H1 (cell line): ENCODE data around the gene ANAPC2. TPM values are rescaled to one million over a fixed set of nuclear protein-coding genes. Genes with fewer than 3 reads are reported as not detected.

Experiments
- CTCF ChIA-PET: fragments of 300-600 bp; sonication (Branson Sonifier 250); formaldehyde crosslinking; loops from one replicate; lab custom pipeline; 2021; ENCODE audit not compliant: partially characterized antibody; lab: Charles Lee
- POLR2A ChIA-PET: fragments of 300-600 bp; sonication (Branson Sonifier 250); formaldehyde crosslinking; loops from one replicate; lab custom pipeline; 2021; ENCODE audit warnings: inconsistent platforms; ENCODE audit not compliant: partially characterized antibody; lab: Charles Lee
- DNase-seq, 2 experiments: peaks; one replicate each; pipeline versions ENCODE4 v3.0.0 to v3.0.0-alpha.2; 2010 to 2022; ENCODE audit warnings: low spot score in 2 of 2, low read depth in 1 of 2, mixed read lengths in 1 of 2
- FAIRE-seq: peaks from 2 replicates; lab custom pipeline; 2011; peaks lifted over from hg19 to GRCh38; lab: Jason Lieb, UNC
- H2AFZ ChIP-seq: 2 replicates; pipeline ENCODE4 v1.8.1; 2012; ENCODE audit warnings: low read length, inconsistent platforms
- H2AK5ac ChIP-seq: 2 replicates; pipeline ENCODE4 v1.6.1; 2013; ENCODE audit warnings: low read depth, low read length
- H2BK120ac ChIP-seq: replicated peaks from 2 replicates; pipeline ENCODE3; 2013; ENCODE audit warnings: low read depth, low read length, inconsistent platforms
- H2BK12ac ChIP-seq: 2 replicates; pipeline ENCODE4 v1.6.1; 2013; ENCODE audit warnings: low read depth, low read length
- H2BK15ac ChIP-seq: 2 replicates; pipeline ENCODE4 v1.6.1; 2013; ENCODE audit warnings: low read length
- H2BK20ac ChIP-seq: 2 replicates; pipeline ENCODE4 v1.6.1; 2013; ENCODE audit warnings: low read length
- H2BK5ac ChIP-seq: 2 replicates; pipeline ENCODE4 v1.6.1; 2013; ENCODE audit warnings: low read depth, low read length
- H3K14ac ChIP-seq: 2 replicates; pipeline ENCODE4 v1.6.1; 2013; ENCODE audit warnings: inconsistent platforms; ENCODE audit not compliant: insufficient read length
- H3K18ac ChIP-seq: 2 replicates; pipeline ENCODE4 v1.6.1; 2013; ENCODE audit warnings: low read length; ENCODE audit errors: extremely low read depth
- H3K23ac ChIP-seq: 2 replicates; pipeline ENCODE4 v1.6.1; 2013; ENCODE audit warnings: inconsistent platforms; ENCODE audit not compliant: insufficient read length
- H3K23me2 ChIP-seq: 2 replicates; pipeline ENCODE4 v1.6.1; 2013; ENCODE audit warnings: low read depth, low read length
- H3K27ac ChIP-seq: 2 replicates; pipeline ENCODE4 v1.6.1; 2011; ENCODE audit warnings: low read depth, low read length, inconsistent platforms
- H3K27me3 ChIP-seq, 4 experiments: replicated peaks in 1 of 4; 1 replicate in 1 of 4; 2 replicates in 3 of 4; pipeline versions ENCODE4 v1.6.1 to v1.8.1; 2011 to 2013; ENCODE audit warnings: low read length in 3 of 4, mild to moderate bottlenecking in 3 of 4, inconsistent platforms in 2 of 4, mixed read lengths in 2 of 4, moderate library complexity in 1 of 4; ENCODE audit not compliant: control insufficient read depth in 3 of 4, insufficient read depth in 3 of 4; ENCODE audit errors: extremely low read depth in 1 of 4
- H3K36me3 ChIP-seq, 4 experiments: 2 replicates each; pipeline versions ENCODE4 v1.6.1 to v1.8.1; 2011 to 2013; ENCODE audit warnings: mild to moderate bottlenecking in 4 of 4, low read length in 3 of 4, moderate library complexity in 2 of 4, control low read depth in 1 of 4, inconsistent platforms in 1 of 4; ENCODE audit not compliant: insufficient read depth in 4 of 4, control insufficient read depth in 2 of 4
- H3K4ac ChIP-seq: replicated peaks from 2 replicates; pipeline ENCODE3; 2013; ENCODE audit warnings: low read length, low read depth, mixed read lengths, inconsistent platforms; ENCODE audit not compliant: insufficient read length
- H3K4me1 ChIP-seq, 4 experiments: replicated peaks in 1 of 4; 1 replicate in 1 of 4; 2 replicates in 3 of 4; pipeline versions ENCODE4 v1.6.1 to v1.8.1; 2011 to 2013; ENCODE audit warnings: low read length in 3 of 4, inconsistent platforms in 2 of 4, mixed read lengths in 1 of 4; ENCODE audit not compliant: insufficient read depth in 4 of 4, control insufficient read depth in 3 of 4
- H3K4me2 ChIP-seq, 2 experiments: 2 replicates each; pipeline versions ENCODE4 v1.6.1 to v1.8.1; 2011 to 2013; ENCODE audit warnings: low read depth in 2 of 2, low read length in 2 of 2, control low read depth in 1 of 2, inconsistent platforms in 1 of 2, mild to moderate bottlenecking in 1 of 2; ENCODE audit not compliant: insufficient read depth in 1 of 2
- H3K4me3 ChIP-seq, 4 experiments: fragments of 200-600, 300-600 bp in 1 of 4; sonication (generic), shearing (Covaris generic), sonication (Bioruptor Twin) in 1 of 4; 2 replicates each; pipeline versions ENCODE4 v1.5.1 to v1.8.1; 2011 to 2016; ENCODE audit warnings: low read length in 4 of 4, low read depth in 3 of 4, control low read depth in 2 of 4, inconsistent platforms in 2 of 4, mild to moderate bottlenecking in 2 of 4, mixed read lengths in 1 of 4, moderate library complexity in 1 of 4; ENCODE audit not compliant: insufficient read depth in 2 of 4; ENCODE audit errors: extremely low read depth in 1 of 4
- H3K56ac ChIP-seq: replicated peaks from 2 replicates; pipeline ENCODE3; 2013; ENCODE audit warnings: low read depth, mild to moderate bottlenecking, mixed read lengths, low read length, inconsistent platforms; ENCODE audit not compliant: insufficient read length
- H3K79me1 ChIP-seq: 2 replicates; pipeline ENCODE4 v1.6.1; 2013; ENCODE audit warnings: low read depth, low read length, control low read depth
- H3K79me2 ChIP-seq, 2 experiments: 2 replicates each; pipeline versions ENCODE4 v1.6.1 to v1.8.1; 2012 to 2013; ENCODE audit warnings: low read length in 2 of 2, mild to moderate bottlenecking in 2 of 2, inconsistent platforms in 1 of 2; ENCODE audit not compliant: insufficient read depth in 2 of 2, control insufficient read depth in 1 of 2
- H3K9ac ChIP-seq, 4 experiments: replicated peaks in 1 of 4; 1 replicate in 1 of 4; 2 replicates in 3 of 4; pipeline versions ENCODE4 v1.6.1 to v1.8.1; 2011 to 2013; ENCODE audit warnings: low read depth in 3 of 4, low read length in 3 of 4, control low read depth in 2 of 4, mild to moderate bottlenecking in 2 of 4, moderate library complexity in 2 of 4, inconsistent platforms in 1 of 4; ENCODE audit errors: extremely low read depth in 1 of 4
- H3K9me3 ChIP-seq, 2 experiments: 2 replicates each; pipeline versions ENCODE4 v1.6.1 to v1.8.1; 2012 to 2013; ENCODE audit warnings: mild to moderate bottlenecking in 2 of 2, moderate library complexity in 2 of 2, control low read depth in 1 of 2, inconsistent platforms in 1 of 2, low read depth in 1 of 2, low read length in 1 of 2, mixed read lengths in 1 of 2; ENCODE audit not compliant: insufficient read depth in 2 of 2
- H4K20me1 ChIP-seq, 2 experiments: replicated peaks in 1 of 2; 2 replicates each; pipeline versions ENCODE3 to v1.8.1; 2011 to 2013; ENCODE audit warnings: inconsistent platforms in 2 of 2, low read length in 2 of 2, mild to moderate bottlenecking in 1 of 2; ENCODE audit not compliant: insufficient read depth in 2 of 2, control insufficient read depth in 1 of 2
- H4K5ac ChIP-seq: 2 replicates; pipeline ENCODE4 v1.6.1; 2013; ENCODE audit warnings: low read length, low read depth, mixed read lengths, inconsistent platforms; ENCODE audit not compliant: insufficient read length
- H4K8ac ChIP-seq: 2 replicates; pipeline ENCODE4 v1.8.0; 2013; ENCODE audit warnings: mild to moderate bottlenecking, moderate library complexity, low read length, inconsistent platforms; ENCODE audit not compliant: insufficient read depth; ENCODE audit errors: extremely low read depth
- H4K91ac ChIP-seq: replicated peaks from 2 replicates; pipeline ENCODE3; 2013; ENCODE audit warnings: low read length, mixed read lengths, inconsistent platforms; ENCODE audit not compliant: insufficient read length
- CBX8 ChIP-seq: fragments of 300-800, 300-1000 bp; sonication (generic); IDR thresholded peaks from 2 replicates; pipeline ENCODE4 v1.7.1; 2016; ENCODE audit warnings: low read depth, low read length, borderline replicate concordance
- CHD1 ChIP-seq: IDR thresholded peaks from 2 replicates; pipeline ENCODE4 v1.6.1; 2012; ENCODE audit warnings: low read depth, low read length, improper control_type of control experiment
- RAD21 ChIP-seq, 2 experiments: IDR thresholded peaks in 1 of 2; conservative IDR thresholded peaks in 1 of 2; 2 replicates each; pipeline ENCODE4 v1.6.1; 2011; ENCODE audit warnings: low read depth in 2 of 2, low read length in 2 of 2, improper control_type of control experiment in 1 of 2, inconsistent platforms in 1 of 2, mild to moderate bottlenecking in 1 of 2, moderate library complexity in 1 of 2
- SIRT6 ChIP-seq: IDR thresholded peaks from one replicate; pipeline ENCODE4 v1.7.1; 2012; ENCODE audit warnings: low read length, inconsistent platforms
- SP1 ChIP-seq: IDR thresholded peaks from 2 replicates; pipeline ENCODE4 v1.6.1; 2011; ENCODE audit warnings: low read depth, low read length
- WGBS, 2 experiments: shearing (Covaris generic) in 1 of 2; methylation state at CpG; one replicate each; pipeline versions ENCODE4 v1.1.6 to v1.1.7; 2013 to 2015; ENCODE audit warnings: low lambda C conversion rate in 2 of 2, mixed read lengths in 2 of 2, inconsistent platforms in 1 of 2, low coverage in 1 of 2, missing lambda C conversion rate in 1 of 2; ENCODE audit not compliant: insufficient replicate concordance in 2 of 2, insufficient coverage in 1 of 2, insufficient read length in 1 of 2; ENCODE audit errors: extremely low coverage in 1 of 2, missing lambda C conversion rate in 1 of 2; 5-methylcytosine and 5-hydroxymethylcytosine counted together
- polyA plus RNA-seq, 7 experiments: library from polyadenylated mRNA; depleted of rRNA in 3 of 7; stranded (reverse) in 5 of 7; unstranded in 2 of 7; fragments of >200 nt in 5 of 7; fragments of 200-250 nt in 2 of 7; gene quantifications; 1 replicate in 5 of 7; 2 replicates in 1 of 7; 4 replicates in 1 of 7; pipeline versions ENCODE4 v1.2.1 to v1.2.3, GENCODE V29; 2011 to 2013; ENCODE audit warnings: missing spikeins in 2 of 7, mixed read lengths in 2 of 7
- total RNA-seq: library from RNA; stranded (reverse); fragmentation: NEBNext Ultra II Directional; extraction: Animal tissue kit (Norgen Biotek cat#: 25700); gene quantifications from 2 replicates; pipeline ENCODE4 v1.2.1, GENCODE V29; 2021

ANAPC2 gene
- total and polyA plus RNA-seq, 2 of the 8 experiments (the other 6 are each of a cell fraction or from before 2014, with no cell fraction given): 30.2 to 37.7 TPM

DNA sequence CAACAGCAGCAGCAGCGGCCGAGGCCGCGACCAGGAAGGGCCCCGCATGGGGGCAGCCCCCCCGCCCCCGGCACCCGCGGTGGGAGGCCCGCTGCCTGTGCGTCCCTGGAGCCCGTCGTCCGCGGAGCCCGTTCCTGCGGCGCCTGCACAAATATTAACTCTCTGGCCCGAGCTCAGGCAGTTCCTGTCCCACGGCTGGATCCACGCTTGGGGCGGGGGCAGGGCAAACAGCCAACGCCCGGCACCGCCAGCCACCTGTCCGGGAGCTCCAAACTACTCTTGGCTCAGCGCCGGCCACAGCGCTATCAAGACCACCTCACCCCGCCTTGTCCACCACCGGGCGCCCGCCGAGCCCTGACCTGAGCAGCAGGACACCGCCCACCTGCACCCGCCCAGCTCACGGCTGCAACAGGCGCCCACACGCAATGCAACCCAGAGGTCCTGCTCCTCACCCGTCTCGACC lies 18.4 kb downstream of the ANAPC2 start, which contains the start of gene LRRC26:
Gene LRRC26, minus strand, starts transcription at position 156 of the 463 bp plus-strand sequence. Its CDS starts 108 bp downstream, at position 48.
- H3K4me2 ChIP-seq: peak within 1 kb of the TSS; percentile 68 to 96
- H2BK5ac ChIP-seq: no peak within 1 kb of the TSS
- no peaks in the 10 kb centered on the region for H3K9me3 ChIP-seq
- DNase-seq: no peak
- peak within 1 kb of the TSS; percentile 39; the same call in 1 of the 2 replicates for H2BK12ac ChIP-seq
- no peak within 1 kb of the TSS for H2BK120ac ChIP-seq
- H3K9ac ChIP-seq: peak within 1 kb of the TSS in 1 of 4 experiments; percentile 50; a peak in 1 of 7 replicates
- no peak within 1 kb of the TSS for H3K23ac ChIP-seq
- H3K23me2 ChIP-seq: peaks cover 15% of the 10 kb centered on the region; the same call in 1 of the 2 replicates
- 30% methylated on average over 33 of the region's 41 CpGs; no CpG with 5 or more reads in 1 of the 2 experiments for WGBS, 2 experiments
- TF ChIP-seq CBX8 (no peak), SP1 (no peak), SIRT6 (no peak), RAD21 (IDR thresholded peaks at IDR 0.05 in 1 of 2, conservative IDR thresholded peaks at IDR 0.05 in 1 of 2; ENCODE audit: low read depth in 2 of 2, low read length in 2 of 2) (no peak), CHD1 (no peak)
- TF ChIP-seq, all 59 proteins: peak for 0
- H3K27me3 ChIP-seq: peaks cover 36 to 76% (median 63%) of the 10 kb centered on the region in 4 experiments
- peaks cover 0 to 8% of the 10 kb centered on the region in 2 experiments for H4K20me1 ChIP-seq
- ChIA-PET CTCF (interaction anchor here (0.8 to 4.3 kb wide), 10 partner anchors 12 to 67 kb away, joined by 3 to 29 read pairs (median 4); partner anchors contain the start of genes ANAPC2, RNF224 and SSNA1), POLR2A (interaction anchor here (1.4 to 3.0 kb wide), 5 partner anchors 13 to 70 kb away, joined by 4 to 14 read pairs (median 7); partner anchors contain the start of gene TUBB4B)
- no peak for FAIRE-seq
- no peak within 1 kb of the TSS for H3K14ac ChIP-seq
- peak within 1 kb of the TSS; percentile 78 for H3K18ac ChIP-seq
- H2BK20ac ChIP-seq: no peak within 1 kb of the TSS
- peak within 1 kb of the TSS; percentile 35 to 65 (median 49) for H3K4me3 ChIP-seq
- H3K56ac ChIP-seq: no peak within 1 kb of the TSS
- H3K27ac ChIP-seq: no peak within 1 kb of the TSS
- H3K4ac ChIP-seq: no peak within 1 kb of the TSS
- no peak within 1 kb of the TSS for H2AK5ac ChIP-seq
- peak within 1 kb of the TSS; percentile 51; the same call in 1 of the 2 replicates for H4K8ac ChIP-seq
- no peaks in the 10 kb centered on the region for H3K79me2 ChIP-seq
- H2AFZ ChIP-seq: peak within 1 kb of the TSS; percentile 73; the same call in 1 of the 2 replicates
- peak within 1 kb of the TSS; percentile 74 for H4K91ac ChIP-seq
- no peak within 1 kb of the TSS for H4K5ac ChIP-seq
- peak within 1 kb of the TSS; percentile 88; the same call in 1 of the 2 replicates for H2BK15ac ChIP-seq
- no peaks in the 10 kb centered on the region for H3K79me1 ChIP-seq
- H3K4me1 ChIP-seq: peaks cover 0 to 17% (median 11%) of the 10 kb centered on the region in 4 experiments; a peak in 6 of 7 replicates
- no peaks in the 10 kb centered on the region; a peak in 1 of 8 replicates for H3K36me3 ChIP-seq
